Astrocyte of the spinal cord (primary cell): ENCODE measurements around the gene ZC3H7B.
A peak's percentile ranks its signal among the peaks of the same experiment; 100 is the strongest.

ENCODE experiments used
- DNase-seq: peaks from one replicate; pipeline ENCODE4 v3.0.0; 2011; ENCODE audit warnings: low read depth, low spot score
- H3K4me3 ChIP-seq: 2 replicates; pipeline ENCODE4 v1.5.1; 2011; ENCODE audit warnings: low read depth, mild to moderate bottlenecking, low read length, moderate library complexity
- CTCF ChIP-seq: IDR thresholded peaks from 2 replicates; pipeline ENCODE4 v1.5.1; 2012; ENCODE audit warnings: low read depth, mild to moderate bottlenecking, low read length, inconsistent platforms
- in situ Hi-C: cut with HindIII; loops from 2 replicates; pipeline ENCODE4 v1.10.0; 2017; ENCODE audit warnings: low sequenced_read_pairs

The ZC3H7B gene

DNA sequence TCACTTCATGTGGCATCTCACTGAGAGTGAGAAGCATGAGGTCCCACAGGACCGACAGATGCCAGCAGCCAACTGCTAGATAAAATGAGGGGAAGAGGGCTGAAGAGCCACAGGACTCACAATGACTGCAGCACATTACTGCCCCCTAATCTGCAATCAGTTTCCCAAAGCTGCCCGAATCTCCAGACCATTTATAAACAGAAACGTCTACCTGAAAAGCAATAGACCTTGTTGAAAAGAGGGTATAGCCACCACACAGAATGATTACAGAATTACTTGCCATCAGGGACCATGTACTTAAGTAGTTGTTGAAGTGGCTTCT lies 68.1 kb downstream of the ZC3H7B start:
- no peak overlapping the region for H3K4me3 ChIP-seq
- TF ChIP-seq CTCF, result no peak
- no peak for DNase-seq
- in situ Hi-C loops, result no loop called here

- no peak for DNase-seq
- no peak for TF ChIP-seq CTCF
- H3K4me3 ChIP-seq, result no peak overlapping the region
- in situ Hi-C loops, result no loop called here
These were observed 68.5 kb downstream of the ZC3H7B start for GRCh38 chr22:41369837-41370236.

GRCh38 chr22:41377846-41378245 lies 76.5 kb downstream of the ZC3H7B start:
- TF ChIP-seq CTCF, result no peak
- in situ Hi-C loops, result no loop called here
- no peak for DNase-seq
- H3K4me3 ChIP-seq, result no peak overlapping the region

DNA sequence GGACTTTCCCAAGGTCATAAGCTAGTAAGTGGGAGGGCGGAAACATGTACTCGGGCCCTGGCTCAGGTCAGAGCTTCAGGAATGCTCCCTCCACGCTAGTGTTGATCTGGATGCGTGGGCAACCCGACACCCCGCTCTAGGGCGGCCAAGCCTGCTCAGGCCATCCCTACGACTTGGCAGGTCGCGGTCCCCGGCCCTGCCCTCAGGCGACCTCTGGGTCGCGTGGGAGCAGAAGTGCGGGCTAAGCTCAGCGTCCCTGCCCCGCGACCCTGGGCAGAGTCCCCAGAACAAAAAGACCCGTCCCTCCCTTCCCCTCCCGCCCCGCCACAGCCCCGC lies 79.6 kb downstream of the ZC3H7B start:
- in situ Hi-C loops, result no loop called here
- no peak for TF ChIP-seq CTCF
- DNase-seq, result peak; percentile 73
- peak overlapping the region; percentile 53 for H3K4me3 ChIP-seq

- in situ Hi-C loops, result no loop called here
- no peak for TF ChIP-seq CTCF
- H3K4me3 ChIP-seq, result peak within 1 kb of the TSS; percentile 66
- DNase-seq, result peak; percentile 99
These were observed 80.2 kb downstream of the ZC3H7B start, which contains the start of gene TEF for GRCh38 chr22:41381329-41382097. Gene TEF (plus strand): TSS chr22:41381942. CDS start chr22:41382045, 103 bp downstream.

- no peak for TF ChIP-seq CTCF
- DNase-seq, result no peak
- H3K4me3 ChIP-seq, result peak overlapping the region; percentile 66
- in situ Hi-C loops, result no loop called here
These were observed 80.8 kb downstream of the ZC3H7B start for GRCh38 chr22:41382098-41382578.
